Mucosa of descending colon (tissue), 3 donors: Measurements from ENCODE around the gene ADAM22. TPM values are rescaled to one million over a fixed set of nuclear protein-coding genes. Genes with fewer than 3 reads are reported as not detected.

ENCODE experiments used
- ATAC-seq: fragments of 200-7000 bp; cut with Tn5 transposase; one replicate; pipeline ENCODE4 v1.9.1; 2020; ENCODE audit warnings: mild to moderate bottlenecking, moderate library complexity
- DNase-seq, 3 donors: peaks; one replicate each; pipeline ENCODE4 v3.0.0-alpha.2; 2020
- H3K36me3 ChIP-seq: fragments of 200-600 bp; one replicate; pipeline ENCODE4 v1.8.0; 2021; ENCODE audit warnings: low read depth, mild to moderate bottlenecking
- H3K4me1 ChIP-seq: fragments of 200-600 bp; one replicate; pipeline ENCODE4 v1.8.0; 2021; ENCODE audit warnings: low read depth, mild to moderate bottlenecking
- H3K4me3 ChIP-seq: fragments of 200-600 bp; one replicate; pipeline ENCODE4 v1.8.0; 2021; ENCODE audit warnings: mild to moderate bottlenecking
- H3K9me3 ChIP-seq: fragments of 200-600 bp; one replicate; pipeline ENCODE4 v1.8.0; 2021; ENCODE audit warnings: mild to moderate bottlenecking
- intact Hi-C, 2 donors: fragments of 100-400 bp; cut with DNase I in 1 of 2; cut with micrococcal nuclease in 1 of 2; formaldehyde crosslinking; loops; one replicate each; pipeline versions ENCODE4 v1.11.0 to v1.11.1; 2022; cut with DNase I, micrococcal nuclease
- total RNA-seq, 3 donors: library from RNA; stranded (reverse); fragmentation: NEBNext Ultra II Directional in 2 of 3; extraction: Animal tissue kit (Norgen Biotek cat#: 25700) in 2 of 3; gene quantifications; one replicate each; pipeline versions ENCODE4 v1.2.1 to v1.2.4, GENCODE V29; 2021 to 2023
- TF ChIP-seq, protein P1 (sequence below): fragments of 200-600 bp; IDR thresholded peaks from one replicate; pipeline ENCODE4 v1.8.0; 2022; ENCODE audit warnings: antibody characterized with exemption, mild to moderate bottlenecking
- donor health status: DM: no; HTN: no; CAD: no; lungs with moderate emphysema.
- donor health status: DM: no; HTN: no; CAD: no.
- donor health status: DM: no; HTN: yes; CAD: no.

ADAM22 gene
- total RNA-seq, 3 donors from 2014 or later: 1.8 to 4.6 (median 3.7) TPM

DNA sequence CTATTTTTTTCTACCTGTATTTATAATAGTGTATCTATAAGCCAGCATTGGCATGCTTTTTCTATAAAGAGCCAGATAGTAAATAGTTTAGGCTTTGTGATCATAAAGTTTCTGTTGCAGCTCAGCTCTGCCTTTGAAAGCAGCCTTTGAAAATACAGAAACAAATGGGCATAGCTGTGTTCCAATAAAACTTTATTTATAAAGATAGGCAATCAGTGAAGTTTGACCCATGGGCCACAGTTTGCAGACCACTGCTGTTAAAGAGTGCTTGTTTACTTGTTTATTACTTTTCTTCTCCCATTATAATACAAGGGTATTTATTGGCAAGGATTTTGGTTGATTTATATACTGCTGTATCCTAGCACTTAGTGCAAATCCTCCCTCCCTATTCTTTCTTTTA lies 213.3 kb downstream of the ADAM22 start:
- intact Hi-C loops: no loop called here
- TF ChIP-seq, protein P1, sequence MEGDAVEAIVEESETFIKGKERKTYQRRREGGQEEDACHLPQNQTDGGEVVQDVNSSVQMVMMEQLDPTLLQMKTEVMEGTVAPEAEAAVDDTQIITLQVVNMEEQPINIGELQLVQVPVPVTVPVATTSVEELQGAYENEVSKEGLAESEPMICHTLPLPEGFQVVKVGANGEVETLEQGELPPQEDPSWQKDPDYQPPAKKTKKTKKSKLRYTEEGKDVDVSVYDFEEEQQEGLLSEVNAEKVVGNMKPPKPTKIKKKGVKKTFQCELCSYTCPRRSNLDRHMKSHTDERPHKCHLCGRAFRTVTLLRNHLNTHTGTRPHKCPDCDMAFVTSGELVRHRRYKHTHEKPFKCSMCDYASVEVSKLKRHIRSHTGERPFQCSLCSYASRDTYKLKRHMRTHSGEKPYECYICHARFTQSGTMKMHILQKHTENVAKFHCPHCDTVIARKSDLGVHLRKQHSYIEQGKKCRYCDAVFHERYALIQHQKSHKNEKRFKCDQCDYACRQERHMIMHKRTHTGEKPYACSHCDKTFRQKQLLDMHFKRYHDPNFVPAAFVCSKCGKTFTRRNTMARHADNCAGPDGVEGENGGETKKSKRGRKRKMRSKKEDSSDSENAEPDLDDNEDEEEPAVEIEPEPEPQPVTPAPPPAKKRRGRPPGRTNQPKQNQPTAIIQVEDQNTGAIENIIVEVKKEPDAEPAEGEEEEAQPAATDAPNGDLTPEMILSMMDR: no peak
- no peak for DNase-seq

DNA sequence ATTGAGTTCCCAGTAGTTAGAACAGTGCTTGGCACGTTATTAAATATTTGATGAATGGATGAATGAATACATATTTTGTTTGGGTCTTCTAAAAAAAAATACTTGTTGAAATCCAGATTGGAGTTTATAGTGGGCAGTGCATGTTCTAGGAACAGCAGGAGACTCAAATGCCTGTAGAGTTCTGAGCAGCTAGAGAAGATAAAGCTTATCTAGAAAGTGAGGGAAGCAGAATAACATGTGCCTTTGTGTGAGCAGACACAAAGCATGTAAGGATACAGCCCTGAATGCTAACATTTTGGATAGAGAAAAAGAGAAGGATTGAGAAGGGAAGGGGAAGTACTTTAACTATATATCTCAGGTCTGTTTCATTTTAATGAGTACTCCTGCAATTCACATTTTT lies 213.9 kb downstream of the ADAM22 start:
- TF ChIP-seq, protein P1: no peak
- ATAC-seq: no peak
- no peak for DNase-seq
- no peaks in the 10 kb centered on the region for H3K9me3 ChIP-seq
- no peak overlapping the region for H3K4me3 ChIP-seq
- intact Hi-C loops: no loop called here
- H3K36me3 ChIP-seq: no peaks in the 10 kb centered on the region
- no peaks in the 10 kb centered on the region for H3K4me1 ChIP-seq

More for the DNA sequence above, 213.3 kb downstream of the ADAM22 start:
- no peaks in the 10 kb centered on the region for H3K36me3 ChIP-seq
- ATAC-seq: no peak
- H3K4me3 ChIP-seq: no peak overlapping the region
- H3K9me3 ChIP-seq: no peaks in the 10 kb centered on the region
- no peaks in the 10 kb centered on the region for H3K4me1 ChIP-seq

DNA sequence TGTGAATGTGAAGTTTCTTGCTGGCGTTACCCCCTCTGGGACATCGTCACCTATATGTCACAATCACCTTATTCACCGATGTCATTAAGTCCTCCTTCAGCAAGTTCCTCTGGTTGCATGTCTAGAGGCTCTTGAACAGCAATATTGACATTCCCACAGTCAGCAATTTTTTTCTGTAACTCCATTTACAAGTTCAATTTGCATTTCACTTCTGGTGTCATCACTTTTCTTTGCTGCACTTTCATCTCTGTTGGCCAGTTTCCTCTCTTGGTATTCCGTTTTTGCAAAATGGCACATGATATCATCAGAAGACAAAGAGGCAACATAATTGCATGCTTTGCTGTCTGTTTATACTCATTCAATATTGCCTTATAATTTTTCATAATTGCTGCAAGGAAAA lies 216.0 kb downstream of the ADAM22 start:
- ATAC-seq: no peak
- H3K36me3 ChIP-seq: no peaks in the 10 kb centered on the region
- intact Hi-C loops: no loop called here
- no peaks in the 10 kb centered on the region for H3K4me1 ChIP-seq
- no peaks in the 10 kb centered on the region for H3K9me3 ChIP-seq
- TF ChIP-seq, protein P1: no peak
- H3K4me3 ChIP-seq: no peak overlapping the region
- DNase-seq: no peak

DNA sequence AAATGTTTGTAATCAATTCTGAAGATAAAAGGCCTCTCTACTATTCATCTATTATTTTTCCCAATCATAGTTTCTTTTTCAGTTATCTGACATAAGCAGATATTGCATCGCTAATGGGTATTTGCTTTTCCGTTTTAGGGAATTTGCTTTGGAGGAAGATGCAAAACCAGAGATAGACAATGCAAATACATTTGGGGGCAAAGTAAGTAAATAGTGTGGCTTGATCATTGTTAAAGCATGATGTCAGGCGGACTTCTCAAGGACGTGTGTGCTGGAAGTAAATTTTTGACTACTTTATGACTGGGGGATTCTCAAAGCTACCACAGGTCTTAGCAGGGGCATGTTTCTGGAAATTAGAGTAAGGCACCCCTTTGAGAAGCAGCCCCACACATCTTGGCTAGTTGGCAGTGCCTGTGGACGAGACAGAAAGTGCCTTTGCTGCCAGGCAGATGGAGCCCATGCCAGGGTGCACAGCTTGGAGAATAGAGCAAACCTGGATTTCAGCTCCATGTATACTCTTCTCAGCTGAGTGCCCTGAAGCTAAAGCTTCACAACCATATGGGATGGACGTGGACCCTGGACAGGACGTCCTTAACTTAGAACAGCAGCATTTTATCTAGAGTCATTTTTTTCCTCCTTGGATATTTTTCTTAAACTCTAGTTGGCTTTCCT lies 217.2 kb downstream of the ADAM22 start:
- TF ChIP-seq, protein P1: no peak
- intact Hi-C loops: no loop called here
- ATAC-seq: no peak
- Histone ChIP-seq H3K9me3 (no peaks in the 10 kb centered on the region), H3K4me3 (no peak overlapping the region), H3K36me3 (no peaks in the 10 kb centered on the region), H3K4me1 (no peaks in the 10 kb centered on the region)
- DNase-seq: no peak

DNA sequence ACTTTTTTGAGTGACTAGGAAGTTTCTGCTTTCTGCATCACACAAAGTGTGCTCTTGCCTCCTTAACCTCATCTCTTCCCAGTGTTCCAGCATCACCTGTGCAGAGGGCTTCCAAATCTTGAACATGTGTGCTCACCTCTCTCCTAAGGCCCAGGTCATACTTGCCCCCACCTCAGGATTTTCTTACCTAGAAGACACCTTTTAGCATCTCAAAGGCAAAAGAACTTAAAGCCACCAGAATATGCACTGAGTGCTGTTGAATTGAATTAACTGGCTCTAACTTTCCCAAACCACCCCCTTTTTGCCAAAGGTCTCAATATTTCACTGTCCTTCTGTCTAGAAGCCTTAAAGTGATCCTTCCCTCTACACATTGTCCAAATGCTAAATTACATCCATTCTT lies 219.3 kb downstream of the ADAM22 start:
- no peak overlapping the region for H3K4me3 ChIP-seq
- intact Hi-C loops: no loop called here
- no peak for ATAC-seq
- no peaks in the 10 kb centered on the region for H3K4me1 ChIP-seq
- H3K36me3 ChIP-seq: no peaks in the 10 kb centered on the region
- TF ChIP-seq, protein P1: no peak
- H3K9me3 ChIP-seq: no peaks in the 10 kb centered on the region
- no peak for DNase-seq

DNA sequence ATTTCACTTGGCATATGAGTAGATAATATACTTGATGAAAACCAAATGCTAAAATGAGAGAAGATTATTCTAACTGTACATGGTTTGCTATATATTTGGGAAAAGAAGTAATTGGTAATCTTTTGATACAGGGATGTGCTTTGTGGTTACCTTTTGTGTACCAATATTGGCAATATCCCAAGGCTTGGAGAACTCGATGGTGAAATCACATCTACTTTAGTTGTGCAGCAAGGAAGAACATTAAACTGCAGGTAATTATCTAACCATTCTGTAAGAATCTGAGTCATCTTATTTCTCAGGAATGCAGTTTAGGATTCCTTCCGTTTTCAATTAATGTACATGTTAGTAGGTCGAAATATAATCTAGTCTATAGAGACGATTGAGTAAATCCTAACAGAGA lies 221.7 kb downstream of the ADAM22 start:
- intact Hi-C loops: no loop called here
- TF ChIP-seq, protein P1: no peak
- Histone ChIP-seq H3K4me3 (no peak overlapping the region), H3K4me1 (no peaks in the 10 kb centered on the region), H3K36me3 (no peaks in the 10 kb centered on the region), H3K9me3 (peaks cover 4% of the 10 kb centered on the region)
- no peak for DNase-seq
- no peak for ATAC-seq
